Uterus (tissue), 2 donors: ENCODE results near the gene PTPMT1.

ENCODE experiments used
- POLR2A ChIP-seq, 2 donors: fragments of 450-650 bp; IDR thresholded peaks; one replicate each; pipeline ENCODE4 v1.6.1; 2016; ENCODE audit warnings: antibody characterized with exemption in 2 of 2, mild to moderate bottlenecking in 1 of 2, moderate library complexity in 1 of 2
- TF ChIP-seq, protein P1 (sequence below), 4 experiments: fragments of 200-600 bp in 2 of 4; fragments of 450-650 bp in 2 of 4; sonication (generic) in 2 of 4; IDR thresholded peaks; one replicate each; pipeline ENCODE4 v1.5.1; 2016 to 2019; ENCODE audit warnings: antibody characterized with exemption in 4 of 4, mild to moderate bottlenecking in 2 of 4, moderate library complexity in 1 of 4

DNA sequence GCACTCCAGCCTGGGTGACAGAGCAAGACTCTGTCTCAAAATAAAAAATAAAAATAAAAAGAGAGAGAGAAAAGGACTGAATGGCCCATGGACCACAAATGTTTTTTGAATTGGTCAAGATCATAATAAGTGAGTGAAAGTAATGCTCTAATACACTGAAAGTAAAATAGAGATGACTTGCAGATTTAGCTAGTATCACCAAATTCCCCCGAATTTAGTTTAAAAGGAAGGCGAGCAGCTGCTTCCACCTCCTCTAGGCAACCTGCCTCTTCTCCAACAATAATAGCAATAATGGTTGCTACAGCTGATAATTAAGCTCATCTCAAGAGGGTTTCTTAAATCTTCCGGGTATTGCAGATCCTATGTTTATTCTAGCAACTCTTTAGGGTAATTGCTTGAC lies 49.2 kb upstream of the PTPMT1 start:
- no peak for TF ChIP-seq POLR2A (IDR thresholded peaks at IDR 0.05)
- TF ChIP-seq, protein P1, sequence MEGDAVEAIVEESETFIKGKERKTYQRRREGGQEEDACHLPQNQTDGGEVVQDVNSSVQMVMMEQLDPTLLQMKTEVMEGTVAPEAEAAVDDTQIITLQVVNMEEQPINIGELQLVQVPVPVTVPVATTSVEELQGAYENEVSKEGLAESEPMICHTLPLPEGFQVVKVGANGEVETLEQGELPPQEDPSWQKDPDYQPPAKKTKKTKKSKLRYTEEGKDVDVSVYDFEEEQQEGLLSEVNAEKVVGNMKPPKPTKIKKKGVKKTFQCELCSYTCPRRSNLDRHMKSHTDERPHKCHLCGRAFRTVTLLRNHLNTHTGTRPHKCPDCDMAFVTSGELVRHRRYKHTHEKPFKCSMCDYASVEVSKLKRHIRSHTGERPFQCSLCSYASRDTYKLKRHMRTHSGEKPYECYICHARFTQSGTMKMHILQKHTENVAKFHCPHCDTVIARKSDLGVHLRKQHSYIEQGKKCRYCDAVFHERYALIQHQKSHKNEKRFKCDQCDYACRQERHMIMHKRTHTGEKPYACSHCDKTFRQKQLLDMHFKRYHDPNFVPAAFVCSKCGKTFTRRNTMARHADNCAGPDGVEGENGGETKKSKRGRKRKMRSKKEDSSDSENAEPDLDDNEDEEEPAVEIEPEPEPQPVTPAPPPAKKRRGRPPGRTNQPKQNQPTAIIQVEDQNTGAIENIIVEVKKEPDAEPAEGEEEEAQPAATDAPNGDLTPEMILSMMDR (IDR thresholded peaks at IDR 0.05): no peak
